ENCODE measurements around the gene BTBD9.

Gene BTBD9

GRCh38 chr6:38155144-38155543 is 484.6 kb downstream of the BTBD9 start:
- DNase-seq, result no peak

GRCh38 chr6:38154731-38155130 is 485.0 kb downstream of the BTBD9 start:
- DNase-seq, result no peak

GRCh38 chr6:38153798-38154345 is 485.9 kb downstream of the BTBD9 start:
- DNase-seq, result no peak

DNA sequence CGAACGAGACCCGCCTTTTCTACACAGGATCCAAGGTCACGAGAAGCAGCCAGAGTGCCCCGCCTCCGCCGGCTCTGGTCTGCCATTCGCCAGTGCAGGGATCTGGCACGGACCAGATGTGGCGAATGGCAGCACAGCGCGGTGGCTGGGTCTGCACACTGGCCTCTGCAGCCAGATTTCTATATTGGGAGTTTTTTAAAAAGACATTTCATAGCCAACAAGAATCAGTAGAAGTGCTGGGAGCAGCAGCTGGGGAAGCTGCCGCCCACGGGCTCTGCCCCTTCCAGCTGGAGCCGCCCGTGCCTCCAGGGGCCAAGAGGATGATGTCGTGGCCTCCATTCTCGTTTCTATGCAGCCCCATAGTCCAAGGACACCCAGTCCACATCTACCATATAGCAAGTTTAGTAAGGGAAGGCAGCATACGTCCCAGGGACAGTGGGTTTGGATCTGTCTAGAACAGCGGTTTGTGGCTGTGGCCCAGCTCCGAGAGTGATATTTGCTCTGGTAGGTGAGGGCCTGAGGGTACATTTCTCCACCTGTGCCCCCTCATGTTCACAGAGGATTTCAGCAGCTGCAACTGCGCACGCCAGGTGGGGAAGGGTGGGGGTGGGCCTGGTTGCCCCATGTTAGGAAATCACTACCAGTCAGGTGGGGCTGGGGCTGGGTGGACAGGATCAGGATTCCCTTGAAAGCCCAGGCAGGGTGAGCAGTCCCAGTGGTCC is 486.5 kb downstream of the BTBD9 start:
- no peak for DNase-seq

DNA sequence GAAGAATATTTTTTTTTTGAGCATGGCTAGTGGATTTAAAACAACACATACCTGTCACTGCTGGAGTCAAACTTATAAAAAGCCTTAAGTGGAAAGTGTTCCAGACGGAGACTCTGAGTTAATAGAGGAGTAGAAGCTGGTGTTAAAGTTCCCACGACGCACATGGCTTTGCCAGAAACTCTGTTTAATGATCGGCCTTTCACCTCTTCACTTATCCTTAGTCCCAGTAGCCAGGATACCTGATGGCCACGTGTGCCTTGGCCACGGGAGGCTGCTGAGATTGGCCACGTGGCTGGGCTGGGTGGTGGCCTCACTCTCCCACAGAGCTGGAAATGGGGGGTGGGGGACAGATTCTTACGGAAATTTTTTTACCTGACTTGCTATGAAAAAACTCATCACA is 487.1 kb downstream of the BTBD9 start:
- no peak for DNase-seq

DNA sequence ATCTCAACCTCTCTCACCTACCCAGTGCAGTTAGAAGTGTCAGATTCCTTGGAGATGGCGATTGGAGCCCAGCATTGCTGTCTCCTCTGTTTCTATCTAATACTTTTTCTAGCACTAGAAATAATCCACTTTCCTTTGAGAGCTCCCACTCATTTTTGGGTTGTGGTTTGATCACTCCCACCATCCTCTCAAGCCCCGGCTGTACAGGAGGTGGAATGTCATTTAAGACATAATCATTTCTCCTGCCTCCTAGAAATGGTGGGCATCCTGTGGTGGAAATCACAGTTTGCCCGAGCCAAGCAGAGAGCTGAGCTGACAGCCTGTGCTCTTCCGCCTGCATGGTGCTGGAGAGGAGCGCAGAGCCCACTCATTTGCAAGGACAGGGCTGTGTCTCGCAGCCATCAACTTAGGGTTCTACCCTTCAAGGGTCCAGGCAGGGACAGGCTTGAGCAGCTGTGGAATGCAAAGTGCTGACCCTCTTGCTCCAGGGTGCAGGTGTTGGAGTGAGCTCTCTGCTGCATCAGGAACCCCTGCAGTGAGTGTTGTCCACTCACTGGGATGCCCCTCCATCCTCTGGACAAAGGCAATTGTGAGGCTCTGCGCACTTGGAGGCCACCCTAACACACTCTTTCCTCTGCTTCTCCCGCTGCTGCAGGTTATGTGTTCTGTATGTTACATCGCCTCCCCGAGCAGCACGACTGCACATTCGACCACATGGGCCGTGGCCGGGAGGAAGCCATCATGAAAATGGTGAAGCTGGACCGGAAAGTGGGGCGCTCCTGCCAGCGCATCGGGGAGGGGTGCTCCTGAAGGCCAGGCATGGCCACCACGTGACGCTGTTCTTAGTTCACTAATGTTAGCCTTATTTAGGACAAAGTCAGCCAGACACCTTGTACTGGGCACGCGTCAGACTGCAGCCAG is 487.9 kb downstream of the BTBD9 start:
- DNase-seq, result no peak

DNA sequence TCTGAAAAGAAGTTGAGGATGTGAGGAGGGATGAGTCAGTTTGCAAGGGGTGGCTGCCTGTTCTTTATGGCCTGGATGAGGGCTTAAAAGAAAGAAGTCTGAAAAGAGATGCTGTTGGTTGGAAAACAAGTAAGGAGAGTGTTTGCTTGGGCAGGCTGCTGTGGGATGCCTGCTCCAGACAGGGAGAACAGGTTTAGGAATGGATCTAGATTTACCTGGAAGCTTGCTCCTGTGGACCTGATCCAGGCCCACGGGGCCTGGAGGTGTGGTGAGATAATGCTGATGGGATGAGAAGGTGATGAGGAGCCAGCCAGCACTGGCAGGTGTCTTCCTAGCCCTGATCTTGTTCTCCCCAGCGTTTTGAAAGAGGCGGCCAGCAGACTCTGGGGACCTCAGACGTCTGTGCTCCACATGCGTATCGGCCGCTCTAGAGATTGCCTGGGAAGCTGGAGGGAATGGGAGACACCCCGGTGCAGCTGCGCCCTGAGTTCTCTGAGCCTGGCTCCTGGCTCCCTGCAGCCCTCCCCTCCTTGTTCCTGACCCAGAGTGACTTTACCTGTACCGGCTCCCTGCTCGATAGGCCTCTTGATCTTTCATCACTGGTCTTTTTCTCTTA is 488.9 kb downstream of the BTBD9 start:
- DNase-seq, result no peak

DNA sequence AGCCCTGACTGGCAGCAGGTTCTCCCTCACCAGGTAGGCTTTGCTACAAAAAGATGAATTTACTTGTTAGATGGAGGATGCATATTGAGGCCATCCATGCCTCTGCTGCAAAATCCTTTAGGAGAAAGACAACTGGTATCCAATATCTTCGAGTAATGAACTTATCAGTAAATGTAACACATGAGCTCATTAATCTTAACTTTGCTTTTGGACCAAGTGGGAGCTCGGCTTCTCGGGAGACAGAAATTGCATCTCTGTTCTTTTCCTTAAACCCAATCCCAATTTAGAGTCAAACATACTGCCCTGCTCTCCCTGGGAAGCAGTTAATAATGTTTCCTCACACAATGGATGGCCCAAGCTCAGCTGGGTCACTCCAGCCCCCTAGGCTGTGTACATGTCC is 489.7 kb downstream of the BTBD9 start:
- DNase-seq, result no peak

DNA sequence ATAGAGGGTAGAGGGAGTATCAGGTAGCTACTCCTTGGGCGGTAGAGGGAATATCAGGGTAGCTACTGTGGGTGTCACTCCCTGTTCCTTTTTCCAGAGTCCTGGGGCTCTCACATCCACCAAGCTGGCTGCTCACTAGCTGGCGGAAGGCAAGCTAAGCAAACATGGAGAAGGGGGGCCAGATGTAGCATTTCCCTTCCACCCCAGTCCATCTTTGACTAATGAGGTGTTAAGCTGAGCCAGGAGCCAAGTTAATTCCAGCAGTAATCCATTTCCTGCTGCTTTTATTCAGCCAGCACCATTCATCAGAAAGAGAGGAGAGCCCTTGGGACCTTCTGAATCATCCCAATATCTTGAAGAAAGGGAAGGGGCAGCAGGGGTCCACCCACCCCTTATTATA is 490.2 kb downstream of the BTBD9 start:
- DNase-seq, result no peak

- no peak for DNase-seq
Observed at GRCh38 chr6:38148606-38149005, 491.1 kb downstream of the BTBD9 start.

DNA sequence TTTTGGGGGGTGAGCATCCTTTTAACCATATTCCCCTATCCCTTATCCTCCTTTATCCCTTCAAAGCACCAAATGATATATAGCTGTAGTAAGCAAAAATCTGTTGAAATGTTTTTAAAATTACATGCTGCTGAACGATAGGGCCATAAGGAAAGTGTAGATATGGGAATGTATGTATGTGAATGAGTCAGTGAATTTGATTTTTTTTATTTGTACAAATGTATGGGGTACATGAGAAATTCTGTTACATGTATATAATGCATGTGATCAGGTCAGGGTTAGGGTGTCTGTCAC is 493.0 kb downstream of the BTBD9 start:
- DNase-seq, result no peak

DNA sequence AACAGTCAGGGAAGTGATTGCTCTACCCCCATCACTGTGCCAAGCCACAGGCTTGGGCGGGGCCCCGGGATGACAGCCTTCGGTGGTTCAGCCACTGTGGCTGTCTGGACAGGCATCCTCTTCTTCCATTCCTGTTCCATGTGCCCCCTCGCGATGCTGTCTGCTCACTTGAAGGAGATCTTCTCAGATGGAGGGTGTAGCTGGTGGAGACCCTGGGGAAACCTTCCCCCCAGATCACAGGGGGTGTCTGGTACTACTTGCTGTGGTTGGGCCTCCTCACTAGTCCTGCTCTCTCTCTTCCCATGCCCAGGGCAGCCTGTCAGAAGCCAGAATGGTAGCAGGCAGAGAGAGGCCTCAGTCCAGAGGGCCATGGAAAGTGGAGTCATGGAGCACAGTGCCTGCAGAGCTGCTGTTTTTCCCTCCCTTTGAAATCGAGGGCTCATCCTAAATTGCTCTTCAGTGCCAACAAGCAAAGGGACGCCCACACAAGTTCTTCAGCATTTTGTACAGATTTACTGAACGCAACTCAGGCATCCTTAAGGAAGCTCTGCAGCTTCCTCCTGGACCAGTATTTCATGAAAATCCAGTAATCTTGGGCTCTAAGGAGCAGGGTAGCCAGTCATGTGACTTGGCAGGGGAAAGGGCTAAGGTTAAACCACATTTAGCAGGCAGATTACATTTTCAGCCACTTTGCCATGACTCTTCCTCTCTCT is 493.6 kb downstream of the BTBD9 start:
- no peak for DNase-seq

DNA sequence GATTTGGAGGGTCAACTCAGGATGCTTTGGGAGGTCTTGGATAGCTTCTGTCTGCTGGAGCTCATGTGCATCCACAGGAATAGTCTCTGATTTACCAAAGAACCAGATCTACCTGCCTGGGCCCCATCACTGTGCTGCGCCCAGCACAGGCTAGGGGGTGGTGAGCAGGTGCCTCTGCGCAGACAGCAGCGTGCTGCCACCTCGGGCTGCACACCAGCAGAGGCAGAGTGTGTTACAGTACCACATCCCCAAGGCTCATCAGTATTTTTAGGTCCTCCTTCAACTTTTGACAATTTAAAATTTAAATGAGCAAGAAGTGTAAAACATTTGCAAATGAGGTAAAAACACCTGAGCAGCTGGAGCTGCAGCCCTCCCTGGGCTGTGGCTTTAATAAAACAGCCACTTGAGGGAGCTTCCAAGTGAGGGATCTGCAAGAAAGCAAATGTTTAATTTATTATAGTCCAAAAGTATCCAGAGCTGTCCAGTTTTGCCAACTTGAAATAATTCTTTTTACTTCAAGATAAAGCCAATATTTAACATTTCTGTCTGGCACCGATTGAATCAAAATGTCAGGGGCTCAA is 495.3 kb downstream of the BTBD9 start:
- DNase-seq, result no peak

DNA sequence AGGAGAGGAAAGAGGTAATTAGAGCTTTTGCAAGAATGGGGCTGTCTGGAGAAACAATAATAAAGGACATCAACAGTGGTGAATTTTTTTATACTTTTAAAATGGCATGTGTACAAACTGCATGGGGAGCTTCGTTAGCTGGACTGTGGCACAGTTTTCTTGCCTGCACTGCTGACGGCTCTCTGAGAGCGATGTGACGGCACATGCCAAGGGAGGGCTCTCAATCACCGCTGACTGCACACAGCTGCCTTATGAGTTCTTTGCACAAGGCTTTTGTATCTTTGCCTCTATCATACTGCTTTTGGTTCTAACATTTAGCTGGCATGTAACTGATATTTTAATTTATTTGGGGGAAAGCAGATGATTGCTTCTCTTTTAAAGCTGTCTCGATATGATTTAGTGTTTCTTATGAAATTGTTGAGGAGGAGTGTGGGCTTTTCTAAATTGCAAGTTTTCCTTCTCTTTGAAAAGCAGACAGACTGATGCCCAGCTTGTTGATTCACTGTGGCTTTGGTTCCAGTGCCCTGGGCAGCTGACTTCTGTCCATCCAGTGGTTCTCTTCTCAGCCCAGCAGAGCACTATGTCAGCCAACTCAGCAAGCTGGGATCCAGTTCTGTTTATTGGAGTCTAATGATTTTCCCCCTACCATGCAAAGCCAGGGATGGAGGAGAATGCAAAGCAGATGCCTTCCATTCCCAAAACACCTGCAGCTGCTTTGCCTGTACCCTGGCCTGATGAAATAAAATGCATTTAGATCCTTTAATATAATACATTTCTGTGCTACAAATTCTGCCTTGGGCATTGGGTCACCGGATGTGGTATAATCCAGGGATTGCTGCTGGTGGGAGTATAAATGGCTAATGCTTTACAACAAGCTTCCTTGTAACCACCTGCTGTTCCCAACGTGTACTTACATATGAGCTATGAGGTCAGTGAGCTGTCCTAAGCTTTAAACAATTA is 496.3 kb downstream of the BTBD9 start:
- DNase-seq, result no peak

DNA sequence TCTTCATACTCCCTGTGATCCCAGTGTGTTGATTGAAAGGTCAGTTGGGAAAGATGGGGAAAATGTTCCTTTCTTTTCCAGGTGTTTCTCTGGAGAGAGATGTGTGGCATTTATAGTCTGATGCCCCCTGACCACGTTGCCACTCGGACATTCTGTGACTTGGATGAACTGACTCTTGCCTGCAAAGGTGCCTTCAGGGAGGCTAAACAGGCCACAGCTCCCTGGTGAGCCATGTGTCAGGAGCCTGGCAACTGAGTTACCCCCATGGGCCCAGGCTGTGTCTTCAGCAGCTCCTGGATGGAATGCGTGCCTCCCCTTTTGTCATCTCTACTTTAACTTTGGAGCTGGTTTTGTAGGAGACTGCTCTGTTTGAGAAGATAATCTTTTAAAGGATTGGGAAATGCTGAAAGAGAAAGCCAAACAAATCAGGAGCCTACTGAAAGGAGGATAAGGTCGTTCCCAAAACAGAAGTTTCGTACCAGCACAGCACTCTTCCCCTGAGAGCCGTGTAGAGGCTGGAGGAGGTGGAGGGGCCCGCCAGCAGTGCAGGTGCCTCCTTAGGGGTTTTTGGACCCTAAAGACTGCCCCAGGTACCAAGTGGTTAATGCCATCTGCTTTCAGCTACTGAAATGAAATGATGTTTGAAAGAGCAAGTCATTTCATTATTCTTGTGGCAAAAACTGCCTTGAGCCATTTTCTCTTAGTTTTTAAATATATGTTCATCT is 497.4 kb downstream of the BTBD9 start:
- DNase-seq, result no peak

DNA sequence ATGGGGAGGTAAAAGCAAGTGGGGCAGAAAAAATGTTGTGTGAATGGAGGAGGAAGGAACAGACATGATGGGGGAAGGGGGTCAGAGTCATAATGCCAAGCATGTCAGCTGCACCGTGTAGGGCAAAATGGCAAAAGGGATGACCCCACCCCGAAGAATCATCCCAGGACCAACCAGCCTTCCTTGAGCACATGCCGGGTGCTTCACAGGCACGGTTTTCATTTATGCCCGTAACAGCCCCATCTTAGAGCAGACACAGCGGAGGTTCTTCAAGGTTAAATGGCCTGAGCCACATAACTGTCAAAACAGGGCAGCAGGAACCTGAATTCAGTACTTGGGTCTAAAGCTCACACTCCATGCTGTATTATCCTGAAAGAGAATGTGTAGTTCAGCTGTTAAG is 498.0 kb downstream of the BTBD9 start:
- DNase-seq, result no peak

- DNase-seq, result no peak
Observed at GRCh38 chr6:38141085-38141484, 498.6 kb downstream of the BTBD9 start.

DNA sequence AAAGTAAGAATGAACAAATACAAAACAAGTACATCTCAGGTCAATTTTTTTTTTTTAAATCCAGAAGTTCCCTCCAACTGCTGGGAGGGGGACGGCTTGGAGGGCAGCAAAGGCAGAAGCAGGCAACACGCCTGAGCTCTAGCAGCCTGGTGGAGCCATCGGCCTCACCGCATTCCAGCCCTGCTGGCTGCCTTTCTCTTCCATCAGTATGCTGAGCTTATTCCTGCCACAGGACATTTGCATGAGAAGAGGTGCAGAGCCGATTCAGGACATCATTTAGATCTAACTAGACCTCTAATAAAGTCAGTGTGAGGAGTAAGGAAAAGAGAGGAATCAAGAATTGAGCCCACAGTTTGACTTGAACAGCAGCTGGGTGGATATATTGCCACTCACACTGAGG is 501.4 kb downstream of the BTBD9 start:
- DNase-seq, result no peak

- no peak for DNase-seq
Observed at GRCh38 chr6:38137608-38138265, 502.0 kb downstream of the BTBD9 start.

GRCh38 chr6:38136547-38136946 is 503.2 kb downstream of the BTBD9 start:
- no peak for DNase-seq

All from effector CD4-positive, alpha-beta T cell (primary cell).